HG03159 (cell line): ENCODE data around the gene SLC1A4.
A peak's percentile ranks its signal among the peaks of the same experiment; 100 is the strongest.

ENCODE experiments used
- ATAC-seq: cut with Tn5 transposase; IDR thresholded peaks from one replicate; pipeline ENCODE4 v1.9.1; 2021; ENCODE audit warnings: mild to moderate bottlenecking, moderate library complexity; ENCODE audit not compliant: unreplicated experiment

The SLC1A4 gene

GRCh38 chr2:65049010-65049639 lies 59.9 kb downstream of the SLC1A4 start:
- ATAC-seq, result no peak

DNA sequence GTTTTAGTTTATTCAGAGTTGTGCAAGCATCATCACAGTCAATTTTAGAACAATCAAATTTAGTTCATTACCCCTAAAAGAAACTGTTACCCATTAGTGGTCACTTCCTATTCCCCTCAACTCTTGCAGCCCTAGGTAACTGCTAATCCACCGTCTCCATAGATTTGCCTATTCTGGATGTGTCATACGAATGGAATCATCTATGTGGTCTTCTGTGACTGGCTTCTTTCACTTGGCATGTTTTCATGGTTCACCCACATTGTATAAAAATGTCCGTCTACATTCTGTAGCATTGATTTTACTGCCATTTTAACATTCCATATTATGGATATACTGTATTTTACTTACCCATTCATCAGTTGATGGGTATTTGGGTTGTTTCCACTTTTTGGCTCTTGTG lies 61.7 kb downstream of the SLC1A4 start:
- no peak for ATAC-seq

- peak; percentile 55 for ATAC-seq
These were observed 64.0 kb downstream of the SLC1A4 start for GRCh38 chr2:65053199-65053598.

DNA sequence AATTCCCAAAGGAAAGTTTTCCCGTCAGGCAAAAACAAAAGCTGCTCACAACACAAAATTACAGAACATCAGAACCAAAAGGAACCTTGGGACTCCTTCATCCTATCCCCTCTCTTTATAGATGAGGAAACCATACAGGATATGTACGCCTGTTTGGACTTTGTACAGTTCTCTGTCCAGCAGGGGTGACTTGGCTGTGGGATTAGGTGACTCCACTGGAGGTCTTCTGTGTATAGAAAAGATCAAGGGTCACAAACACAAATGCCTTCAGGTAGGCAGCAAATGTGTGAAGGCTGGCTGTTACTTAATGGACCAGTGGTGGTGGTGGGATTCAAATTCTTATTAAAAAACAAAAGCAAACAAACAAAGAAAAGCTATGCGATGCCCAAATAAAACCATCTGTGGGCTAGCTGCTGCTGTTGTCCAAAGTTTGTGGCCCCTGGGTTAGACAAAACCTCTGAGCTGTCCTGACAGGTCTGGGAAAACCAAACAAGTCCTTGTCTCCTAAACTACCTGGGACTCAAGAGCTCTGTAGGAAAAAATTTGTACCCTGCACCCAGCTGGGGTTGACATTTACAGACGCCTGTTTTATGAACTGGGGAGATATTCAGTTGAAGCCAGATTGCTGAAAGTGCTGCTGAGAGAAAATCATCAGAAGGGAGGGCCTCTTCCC lies 65.7 kb downstream of the SLC1A4 start:
- no peak for ATAC-seq

DNA sequence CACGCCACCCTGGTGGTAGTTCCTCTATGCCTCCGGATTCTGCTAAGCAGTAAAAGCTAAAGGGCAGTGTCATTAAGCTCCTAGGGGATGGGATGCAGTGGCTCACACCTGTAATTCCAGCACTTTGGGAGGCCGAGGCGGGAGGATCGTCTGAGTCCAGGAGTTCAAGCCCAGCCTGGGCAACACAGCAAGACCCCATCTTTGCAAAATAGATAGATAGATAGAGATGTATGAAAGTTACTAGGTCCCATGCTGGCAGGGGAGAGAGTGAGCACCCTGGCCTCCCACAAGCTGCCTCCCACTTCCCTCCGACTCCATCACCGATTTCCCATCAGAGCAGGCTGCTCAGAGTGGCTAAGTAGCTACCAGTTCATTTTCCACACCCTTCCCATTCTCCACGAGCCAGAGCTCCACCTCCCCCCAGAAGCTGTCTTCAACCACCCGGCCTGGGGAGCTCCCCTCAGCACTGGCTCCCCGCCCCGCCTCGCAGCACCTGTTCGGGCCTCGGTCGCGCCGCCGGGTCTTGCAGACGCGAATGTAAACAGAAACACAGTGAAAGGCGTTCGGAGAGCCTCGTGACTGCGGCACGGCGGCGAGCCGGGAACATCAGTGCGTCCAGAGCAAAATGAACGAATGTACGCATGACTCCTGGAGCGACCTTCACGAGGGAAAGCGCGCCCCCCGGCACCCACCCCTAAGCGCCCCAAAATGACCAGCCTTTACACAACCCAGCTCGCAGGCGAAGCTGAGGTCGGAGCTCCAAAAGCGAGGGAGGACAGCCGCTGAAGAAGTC lies 66.4 kb downstream of the SLC1A4 start:
- peak; percentile 35 for ATAC-seq

- ATAC-seq, result peak; percentile 81
These were observed 67.2 kb downstream of the SLC1A4 start, which contains the start of gene CEP68 for GRCh38 chr2:65056215-65057053. Gene CEP68, plus strand, starts transcription at chr2:65056416. Its CDS starts 13,029 bp downstream, at chr2:65069445.

GRCh38 chr2:65057054-65057375 lies 67.8 kb downstream of the SLC1A4 start:
- ATAC-seq, result no peak

GRCh38 chr2:65057391-65058052 lies 68.3 kb downstream of the SLC1A4 start:
- ATAC-seq, result no peak

- ATAC-seq, result no peak
These were observed 69.9 kb downstream of the SLC1A4 start for GRCh38 chr2:65059071-65059470.

GRCh38 chr2:65061146-65061909 lies 72.1 kb downstream of the SLC1A4 start:
- ATAC-seq, result no peak

DNA sequence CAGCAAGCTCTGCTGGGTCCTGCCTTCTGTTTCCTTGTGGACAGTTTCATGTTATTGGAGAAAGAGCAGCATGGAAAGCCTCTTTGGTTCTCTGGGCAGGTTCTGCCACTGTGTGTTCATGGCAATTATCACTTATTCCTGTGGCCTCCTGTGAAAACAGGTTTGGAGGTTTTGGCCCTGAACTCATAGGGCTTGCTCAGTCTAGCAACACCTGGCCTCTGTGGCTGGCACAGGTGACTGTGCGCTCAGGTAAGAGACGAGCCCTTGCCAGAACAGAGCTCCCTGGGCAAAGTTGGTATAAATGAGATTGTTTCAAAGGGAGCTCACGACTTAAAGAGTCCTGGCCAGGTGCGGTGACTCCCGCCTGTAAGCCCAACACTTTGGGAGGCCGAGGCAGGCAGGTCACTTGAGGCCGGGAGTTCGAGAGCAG lies 72.7 kb downstream of the SLC1A4 start:
- ATAC-seq, result no peak

- ATAC-seq, result no peak
These were observed 73.9 kb downstream of the SLC1A4 start for GRCh38 chr2:65062843-65063825.

DNA sequence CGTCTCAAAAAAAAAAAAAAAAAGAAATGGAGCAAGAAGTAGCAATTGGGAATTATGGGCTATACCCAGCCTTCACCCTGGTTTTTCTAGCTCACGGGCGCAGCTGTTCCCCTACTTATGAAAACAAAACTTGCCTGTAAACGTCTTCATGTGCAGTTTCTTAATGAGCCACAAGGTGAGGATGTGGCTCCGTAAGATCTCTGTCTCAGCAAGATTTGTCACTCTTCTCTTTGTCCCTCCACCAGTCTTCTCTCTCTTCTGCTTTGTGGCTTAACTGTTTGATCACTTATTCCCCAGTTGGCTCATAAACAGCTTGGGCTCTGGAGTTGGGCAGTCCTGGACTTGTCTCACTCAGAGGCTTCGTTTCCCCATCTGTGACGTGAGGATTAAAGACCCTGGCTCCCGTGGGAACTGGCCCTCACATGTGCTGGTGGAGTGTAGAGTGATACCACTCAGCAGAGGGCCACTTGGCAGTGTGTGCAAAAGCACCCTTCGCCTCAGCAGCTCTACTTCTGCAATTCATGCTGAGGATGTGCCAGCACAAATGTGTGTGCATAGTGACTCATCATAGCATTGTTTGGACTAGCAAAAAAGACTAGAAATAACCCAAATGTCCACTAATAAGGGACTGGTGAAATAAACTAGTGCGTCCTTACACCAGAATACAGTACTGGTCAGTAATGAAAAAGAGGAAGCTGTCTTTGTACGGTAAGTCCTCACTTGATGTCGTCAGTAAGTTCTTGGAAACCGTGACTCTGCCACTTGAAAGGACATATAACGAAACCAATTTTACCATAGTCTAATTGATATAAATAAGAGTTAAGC lies 75.7 kb downstream of the SLC1A4 start:
- ATAC-seq, result peak; percentile 75

- ATAC-seq, result no peak
These were observed 78.8 kb downstream of the SLC1A4 start for GRCh38 chr2:65067806-65068553.

DNA sequence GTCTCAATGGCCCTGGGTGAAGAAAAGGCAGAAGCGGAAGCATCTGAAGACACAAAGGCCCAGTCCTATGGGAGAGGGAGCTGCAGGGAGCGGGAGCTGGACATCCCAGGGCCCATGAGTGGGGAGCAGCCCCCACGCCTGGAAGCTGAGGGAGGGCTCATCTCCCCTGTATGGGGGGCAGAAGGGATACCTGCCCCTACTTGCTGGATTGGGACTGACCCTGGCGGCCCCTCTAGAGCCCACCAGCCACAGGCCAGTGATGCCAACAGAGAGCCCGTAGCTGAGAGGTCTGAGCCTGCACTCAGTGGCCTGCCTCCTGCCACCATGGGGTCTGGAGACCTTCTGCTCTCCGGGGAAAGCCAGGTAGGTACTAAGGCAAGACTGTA lies 80.2 kb downstream of the SLC1A4 start:
- ATAC-seq, result no peak

GRCh38 chr2:65070172-65070830 lies 81.1 kb downstream of the SLC1A4 start:
- no peak for ATAC-seq

- no peak for ATAC-seq
These were observed 81.7 kb downstream of the SLC1A4 start for GRCh38 chr2:65070856-65071255.
